Testis (tissue), 3 donors: ENCODE data around the gene RAPSN. TPM values are rescaled to one million over a fixed set of nuclear protein-coding genes. Genes with fewer than 3 reads are reported as not detected.

Experiments
- DNase-seq: peaks from one replicate; pipeline ENCODE4 v3.0.0-alpha.2; 2019
- H3K27ac ChIP-seq, 2 donors: fragments of 200-600 bp; sonication (generic); one replicate each; pipeline ENCODE4 v1.5.1; 2019
- H3K27me3 ChIP-seq: fragments of 200-600 bp; sonication (generic); one replicate; pipeline ENCODE4 v1.5.1; 2019
- H3K36me3 ChIP-seq: fragments of 200-600 bp; sonication (generic); one replicate; pipeline ENCODE4 v1.5.1; 2017; ENCODE audit warnings: low read depth; ENCODE audit errors: missing control alignments
- H3K4me1 ChIP-seq: fragments of 200-600 bp; sonication (generic); one replicate; pipeline ENCODE4 v1.5.1; 2019
- H3K4me3 ChIP-seq, 2 donors: fragments of 200-600 bp; sonication (generic); one replicate each; pipeline ENCODE4 v1.5.1; 2017 to 2019
- H3K9me3 ChIP-seq: fragments of 200-600 bp; sonication (generic); one replicate; pipeline ENCODE4 v1.5.1; 2017
- POLR2A ChIP-seq: fragments of 450-650 bp; IDR thresholded peaks from one replicate; pipeline ENCODE4 v1.6.1; 2017; ENCODE audit warnings: antibody characterized with exemption, mild to moderate bottlenecking, moderate library complexity
- WGBS, 2 donors: methylation state at CpG; one replicate each; pipeline ENCODE4 v1.1.5; 2018; 5-methylcytosine and 5-hydroxymethylcytosine counted together
- intact Hi-C: fragments of 100-400 bp; cut with DNase I; formaldehyde crosslinking; loops from one replicate; pipeline ENCODE4 v1.15.1; 2023; ENCODE audit warnings: low total_unique reads
- polyA plus RNA-seq: library from polyadenylated mRNA; stranded (reverse); fragments of 350-450 nt; fragmentation: Illumina TruSeq; extraction: RNeasy Lipid Tissue Mini Kit (QIAGEN cat#74804); gene quantifications from one replicate; pipeline ENCODE4 v1.2.3, GENCODE V29; 2014; ENCODE audit warnings: low read depth, low replicate concordance; ENCODE audit not compliant: insufficient read depth
- total RNA-seq, 2 donors: library from RNA; depleted of rRNA; stranded (reverse); fragments of >200 nt; gene quantifications; one replicate each; pipeline ENCODE4 v1.2.3, GENCODE V29; 2016
- TF ChIP-seq, protein P1 (sequence below), 3 experiments: fragments of 450-650 bp in 2 of 3; fragments of 200-600 bp in 1 of 3; sonication (generic) in 1 of 3; IDR thresholded peaks; one replicate each; pipeline ENCODE4 v1.5.1; 2016 to 2019; ENCODE audit warnings: antibody characterized with exemption in 3 of 3, mild to moderate bottlenecking in 2 of 3, moderate library complexity in 1 of 3

The RAPSN gene
- total and polyA plus RNA-seq, 3 donors from 2014 or later, result 0.19 to 0.65 (median 0.63) TPM

DNA sequence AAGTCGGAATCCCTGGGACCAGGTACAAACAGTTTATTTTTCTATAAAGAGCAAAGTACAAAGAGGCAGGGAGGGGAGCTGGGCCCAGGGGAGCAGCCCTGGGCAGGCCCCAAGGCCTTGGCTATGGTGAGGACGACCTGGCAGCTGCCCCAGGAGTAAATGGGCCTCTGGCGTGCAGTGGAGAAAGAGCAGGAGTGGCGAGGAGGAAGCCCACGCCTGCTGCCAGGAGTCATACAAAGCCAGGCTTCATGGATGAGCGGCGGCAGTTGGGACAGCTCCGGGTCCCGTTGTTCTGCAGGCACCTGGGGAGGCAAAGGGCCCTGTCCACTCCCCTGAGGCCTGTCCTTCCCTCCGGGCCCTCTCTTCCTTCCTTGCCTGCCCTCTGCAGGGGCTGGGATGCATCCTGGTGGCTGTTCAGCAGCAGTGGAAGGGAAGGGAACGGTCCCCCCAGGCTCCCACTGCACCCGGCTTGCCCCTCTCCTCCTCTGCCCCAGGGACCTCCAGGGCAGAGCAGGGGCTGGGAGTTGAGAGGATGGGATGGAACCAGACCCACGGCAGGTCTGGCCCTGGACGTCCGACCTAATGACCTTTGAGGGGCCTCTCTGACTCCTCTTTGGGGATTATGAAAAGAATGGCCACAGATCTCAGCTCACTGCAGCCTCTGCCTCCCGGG lies 11.1 kb downstream of the RAPSN start:
- 47 to 57% methylated on average over 7 to 16 of the region's 16 CpGs for WGBS, 2 donors
- Histone ChIP-seq H3K27ac (no peak overlapping the region), H3K36me3 (no peaks in the 10 kb centered on the region), H3K27me3 (no peaks in the 10 kb centered on the region), H3K4me3 (no peak overlapping the region), H3K4me1 (peaks cover 17% of the 10 kb centered on the region), H3K9me3 (no peaks in the 10 kb centered on the region)
- intact Hi-C loops, result no loop called here
- TF ChIP-seq, protein P1, sequence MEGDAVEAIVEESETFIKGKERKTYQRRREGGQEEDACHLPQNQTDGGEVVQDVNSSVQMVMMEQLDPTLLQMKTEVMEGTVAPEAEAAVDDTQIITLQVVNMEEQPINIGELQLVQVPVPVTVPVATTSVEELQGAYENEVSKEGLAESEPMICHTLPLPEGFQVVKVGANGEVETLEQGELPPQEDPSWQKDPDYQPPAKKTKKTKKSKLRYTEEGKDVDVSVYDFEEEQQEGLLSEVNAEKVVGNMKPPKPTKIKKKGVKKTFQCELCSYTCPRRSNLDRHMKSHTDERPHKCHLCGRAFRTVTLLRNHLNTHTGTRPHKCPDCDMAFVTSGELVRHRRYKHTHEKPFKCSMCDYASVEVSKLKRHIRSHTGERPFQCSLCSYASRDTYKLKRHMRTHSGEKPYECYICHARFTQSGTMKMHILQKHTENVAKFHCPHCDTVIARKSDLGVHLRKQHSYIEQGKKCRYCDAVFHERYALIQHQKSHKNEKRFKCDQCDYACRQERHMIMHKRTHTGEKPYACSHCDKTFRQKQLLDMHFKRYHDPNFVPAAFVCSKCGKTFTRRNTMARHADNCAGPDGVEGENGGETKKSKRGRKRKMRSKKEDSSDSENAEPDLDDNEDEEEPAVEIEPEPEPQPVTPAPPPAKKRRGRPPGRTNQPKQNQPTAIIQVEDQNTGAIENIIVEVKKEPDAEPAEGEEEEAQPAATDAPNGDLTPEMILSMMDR (IDR thresholded peaks at IDR 0.05), result no peak
- TF ChIP-seq POLR2A, result no peak
- DNase-seq, result peak; percentile 55

DNA sequence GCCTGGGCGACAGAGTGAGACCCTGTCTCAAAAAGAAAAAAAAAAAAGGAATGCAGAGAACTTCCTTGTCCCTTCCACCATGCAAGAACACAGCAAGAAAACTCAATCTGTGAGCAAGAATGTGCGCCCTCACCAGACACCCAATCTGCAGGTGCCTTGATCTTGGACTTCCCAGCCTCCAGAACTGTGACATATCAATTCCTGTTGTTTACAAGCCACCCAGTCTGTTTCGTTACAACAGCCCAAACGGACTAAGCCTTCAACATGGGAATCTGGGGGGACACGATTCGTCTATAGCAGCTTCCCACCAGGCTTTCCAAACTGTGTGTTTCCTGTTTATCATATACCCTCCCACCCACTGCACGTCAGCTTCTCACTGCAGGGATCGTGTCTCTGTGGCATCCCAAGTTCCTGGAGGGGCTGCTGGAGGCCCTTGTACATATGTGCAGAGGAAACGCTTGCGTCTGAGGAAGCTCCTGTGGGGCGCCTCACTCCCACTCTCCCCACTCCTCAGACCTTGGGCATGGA lies 11.7 kb downstream of the RAPSN start:
- Histone ChIP-seq H3K9me3 (no peaks in the 10 kb centered on the region), H3K27me3 (no peaks in the 10 kb centered on the region), H3K27ac (no peak overlapping the region), H3K4me3 (no peak overlapping the region), H3K36me3 (no peaks in the 10 kb centered on the region), H3K4me1 (peaks cover 17% of the 10 kb centered on the region)
- no peak for DNase-seq
- WGBS, 2 donors, result 60 to 67% methylated on average over 9 to 11 of the region's 11 CpGs
- TF ChIP-seq, protein P1 (IDR thresholded peaks at IDR 0.05), result no peak
- no peak for TF ChIP-seq POLR2A
- intact Hi-C loops, result no loop called here

DNA sequence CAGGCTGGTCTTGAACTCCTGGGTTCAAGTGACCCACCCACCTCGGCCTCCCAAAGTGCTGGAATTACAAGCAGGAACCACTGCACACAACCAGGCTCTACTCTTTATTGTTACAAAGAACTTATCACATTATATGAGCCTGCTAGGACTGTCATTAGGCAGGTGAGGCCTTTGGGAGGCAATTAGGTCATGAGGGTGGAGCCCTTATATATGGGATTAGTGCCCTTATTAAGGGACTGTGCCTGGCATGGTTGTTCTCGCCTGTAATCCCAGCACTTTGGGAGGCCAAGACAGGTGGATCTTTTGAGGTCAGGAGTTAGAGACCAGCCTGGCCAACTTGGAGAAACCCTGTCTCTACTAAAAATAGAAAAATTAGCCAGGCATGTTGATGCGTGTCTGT lies 12.2 kb downstream of the RAPSN start:
- H3K4me1 ChIP-seq, result peaks cover 17% of the 10 kb centered on the region
- intact Hi-C loops, result no loop called here
- WGBS, 2 donors, result 96 to 100% methylated on average over 3 of the region's 3 CpGs
- no peak overlapping the region for H3K4me3 ChIP-seq
- H3K27ac ChIP-seq, result no peak overlapping the region
- H3K9me3 ChIP-seq, result no peaks in the 10 kb centered on the region
- TF ChIP-seq, protein P1 (IDR thresholded peaks at IDR 0.05), result no peak
- TF ChIP-seq POLR2A, result no peak
- DNase-seq, result no peak
- no peaks in the 10 kb centered on the region for H3K36me3 ChIP-seq
- H3K27me3 ChIP-seq, result no peaks in the 10 kb centered on the region

DNA sequence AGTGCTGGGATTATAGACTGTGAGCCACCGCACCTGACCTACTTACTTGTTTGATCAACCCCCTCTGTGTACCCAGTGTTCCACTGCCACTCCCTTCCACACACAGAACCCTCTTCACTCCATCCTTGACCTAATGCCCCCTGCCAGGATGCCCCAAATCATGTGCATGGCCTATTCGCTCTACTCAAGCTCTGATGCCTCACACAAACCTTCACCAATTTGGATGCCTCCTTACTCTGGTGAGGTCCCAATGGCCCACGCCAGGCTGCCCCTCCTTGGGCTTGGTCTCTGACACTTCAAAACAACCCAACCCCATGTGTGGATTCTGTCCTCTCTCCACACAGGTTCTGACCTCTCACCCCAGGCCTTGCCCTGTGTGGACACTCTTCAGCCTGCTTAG lies 13.2 kb downstream of the RAPSN start:
- Histone ChIP-seq H3K36me3 (no peaks in the 10 kb centered on the region), H3K9me3 (no peaks in the 10 kb centered on the region), H3K4me1 (peaks cover 17% of the 10 kb centered on the region), H3K4me3 (no peak overlapping the region), H3K27me3 (no peaks in the 10 kb centered on the region), H3K27ac (no peak overlapping the region)
- intact Hi-C loops, result no loop called here
- DNase-seq, result no peak
- WGBS, 2 donors, result 87 to 89% methylated on average over 3 of the region's 3 CpGs
- no peak for TF ChIP-seq POLR2A
- TF ChIP-seq, protein P1 (IDR thresholded peaks at IDR 0.05), result no peak
